GM23338 (cell line): Measurements from ENCODE around the gene NEK7. TPM values are rescaled to one million over a fixed set of nuclear protein-coding genes. Genes with fewer than 3 reads are reported as not detected.

Experiments used
- ATAC-seq: fragments of 200-7000 bp; cut with Tn5 transposase; 3 replicates; pipeline ENCODE4 v1.9.1; 2020
- DNase-seq: peaks from one replicate; pipeline ENCODE4 v3.0.0-alpha.2; 2015; ENCODE audit warnings: low spot score
- H2AFZ ChIP-seq: fragments of 200-600 bp; sonication (generic); 2 replicates; pipeline ENCODE4 v1.8.0; 2016; ENCODE audit warnings: antibody characterized with exemption, mild to moderate bottlenecking, moderate library complexity
- H3F3A ChIP-seq: fragments of 200-600 bp; sonication (generic); replicated peaks from 2 replicates; pipeline ENCODE4 v1.8.0; 2017; ENCODE audit warnings: antibody characterized with exemption, mixed run types, low read depth
- H3K27ac ChIP-seq: fragments of 200-600 bp; sonication (generic); 2 replicates; pipeline ENCODE4 v1.6.1; 2016; ENCODE audit warnings: low read depth
- H3K27me3 ChIP-seq: fragments of 200-600 bp; sonication (generic); 2 replicates; pipeline ENCODE4 v1.8.0; 2016; ENCODE audit warnings: mild to moderate bottlenecking, mixed run types, moderate library complexity; ENCODE audit not compliant: insufficient read depth
- H3K36me3 ChIP-seq: fragments of 200-600 bp; sonication (generic); 2 replicates; pipeline ENCODE4 v1.8.0; 2016; ENCODE audit warnings: mild to moderate bottlenecking; ENCODE audit not compliant: insufficient read depth
- H3K4me1 ChIP-seq: fragments of 200-600 bp; sonication (generic); 2 replicates; pipeline ENCODE4 v1.8.0; 2016; ENCODE audit warnings: mild to moderate bottlenecking, moderate library complexity; ENCODE audit not compliant: insufficient read depth
- H3K4me2 ChIP-seq: fragments of 200-600 bp; sonication (generic); 2 replicates; pipeline ENCODE4 v1.7.1; 2017; ENCODE audit warnings: mixed run types
- H3K4me3 ChIP-seq: fragments of 200-600 bp; sonication (generic); 2 replicates; pipeline ENCODE4 v1.6.1; 2016; ENCODE audit warnings: mixed run types
- H3K79me2 ChIP-seq: fragments of 200-600 bp; sonication (generic); replicated peaks from 2 replicates; pipeline ENCODE4 v1.8.0; 2017; ENCODE audit warnings: mild to moderate bottlenecking; ENCODE audit not compliant: insufficient read depth
- H3K9me2 ChIP-seq: fragments of 200-600 bp; sonication (generic); 2 replicates; pipeline ENCODE4 v1.8.0; 2017; ENCODE audit not compliant: insufficient read depth
- H4K20me1 ChIP-seq: fragments of 200-600 bp; sonication (generic); replicated peaks from 2 replicates; pipeline ENCODE4 v1.8.0; 2017; ENCODE audit warnings: mild to moderate bottlenecking; ENCODE audit not compliant: insufficient read depth
- H3K27ac Mint-ChIP-seq: 2 replicates; pipeline ENCODE4 v1.8.0; 2020; ENCODE audit warnings: inconsistent platforms, mild to moderate bottlenecking, moderate library complexity, mixed read lengths
- H3K27me3 Mint-ChIP-seq: 3 replicates; pipeline ENCODE4 v1.8.0; 2022; ENCODE audit warnings: low read depth, mild to moderate bottlenecking, moderate library complexity, mixed read lengths, inconsistent platforms; ENCODE audit not compliant: insufficient read depth, poor library complexity
- H3K36me3 Mint-ChIP-seq: 3 replicates; pipeline ENCODE4 v1.8.0; 2021; ENCODE audit warnings: low read depth, mild to moderate bottlenecking, inconsistent platforms, moderate library complexity, mixed read lengths
- H3K4me1 Mint-ChIP-seq: 3 replicates; pipeline ENCODE4 v1.8.0; 2020; ENCODE audit warnings: mild to moderate bottlenecking, inconsistent platforms, mixed read lengths
- H3K4me3 Mint-ChIP-seq: 3 replicates; pipeline ENCODE4 v1.8.0; 2021; ENCODE audit warnings: moderate library complexity, mild to moderate bottlenecking, inconsistent platforms, mixed read lengths
- H3K9me3 Mint-ChIP-seq: 3 replicates; pipeline ENCODE4 v1.8.0; 2020; ENCODE audit warnings: moderate library complexity, mild to moderate bottlenecking, inconsistent platforms, mixed read lengths
- CREB1 ChIP-seq: fragments of 250-450 bp; sonication (Bioruptor Pico); IDR thresholded peaks from 2 replicates; pipeline ENCODE4 v1.5.0; 2020; ENCODE audit warnings: low read depth, mild to moderate bottlenecking, moderate library complexity
- CTCF ChIP-seq, 2 experiments: fragments of 200-600 bp in 1 of 2; sonication (generic) in 1 of 2; conservative IDR thresholded peaks; 2 replicates each; pipeline versions ENCODE4 v1.5.1 to v1.6.1; 2016 to 2017; ENCODE audit warnings: antibody characterized with exemption in 2 of 2, low read depth in 2 of 2, mild to moderate bottlenecking in 2 of 2, moderate library complexity in 1 of 2
- EZH2 ChIP-seq: fragments of 200-600 bp; sonication (generic); IDR thresholded peaks from one replicate; pipeline ENCODE4 v1.8.0; 2017; ENCODE audit warnings: antibody characterized with exemption, mild to moderate bottlenecking, low read depth; ENCODE audit not compliant: unreplicated experiment
- JUNB ChIP-seq: IDR thresholded peaks from one replicate; pipeline ENCODE4 v1.6.1; 2016; ENCODE audit warnings: antibody characterized with exemption; ENCODE audit not compliant: unreplicated experiment
- NANOG ChIP-seq: IDR thresholded peaks from 2 replicates; pipeline ENCODE4 v1.6.1; 2016; ENCODE audit warnings: antibody characterized with exemption, borderline replicate concordance
- REST ChIP-seq: IDR thresholded peaks from one replicate; pipeline ENCODE4 v1.6.1; 2018; ENCODE audit warnings: antibody characterized with exemption; ENCODE audit not compliant: unreplicated experiment
- STAT1 ChIP-seq: IDR thresholded peaks from one replicate; pipeline ENCODE4 v1.6.1; 2016; ENCODE audit warnings: antibody characterized with exemption; ENCODE audit not compliant: unreplicated experiment
- polyA plus RNA-seq: library from polyadenylated mRNA; unstranded; fragments of >200 nt; fragmentation: Nextera tagmentation; extraction: Ambion mirVana; gene quantifications from 2 replicates; pipeline ENCODE4 v1.2.1, GENCODE V29; 2016
- total RNA-seq: library from RNA; depleted of rRNA; stranded (reverse); fragments of >200 nt; shearing (Covaris generic); gene quantifications from 2 replicates; pipeline ENCODE4 v1.2.3, GENCODE V29; 2014

Gene NEK7
- total and polyA plus RNA-seq, 2 experiments from 2014 or later = 4.8 to 15.3 TPM

GRCh38 chr1:198153103-198153502, 3.7 kb upstream of the NEK7 start (continued):
- no peak for TF ChIP-seq CREB1 (CRISPR knock-in tag)
- TF ChIP-seq CTCF (conservative IDR thresholded peaks at IDR 0.05; ENCODE audit: low read depth in 2 of 2) = no peak
- TF ChIP-seq EZH2 = no peak
- TF ChIP-seq NANOG = no peak
- TF ChIP-seq REST = no peak

GRCh38 chr1:198153804-198154203, 3.0 kb upstream of the NEK7 start:
- Histone ChIP-seq H3K36me3 (no peaks in the 10 kb centered on the region), H3K79me2 (peaks cover 8% of the 10 kb centered on the region), H3K27ac (no peak overlapping the region), H3K27me3 (no peaks in the 10 kb centered on the region), H4K20me1 (no peaks in the 10 kb centered on the region), H3K4me2 (no peak overlapping the region), H3K4me1 (peaks cover 6% of the 10 kb centered on the region; the same call in 1 of the 2 replicates), H3K9me2 (no peaks in the 10 kb centered on the region), H3K4me3 (no peak overlapping the region), H3F3A (no peaks in the 10 kb centered on the region), H2AFZ (no peak overlapping the region)
- Mint-ChIP-seq H3K4me1 (peaks cover 12% of the 10 kb centered on the region), H3K4me3 (no peak overlapping the region), H3K9me3 (no peaks in the 10 kb centered on the region), H3K36me3 (no peaks in the 10 kb centered on the region), H3K27ac (no peak overlapping the region), H3K27me3 (peaks cover 1% of the 10 kb centered on the region)
- DNase-seq = no peak
- ATAC-seq = no peak
- TF ChIP-seq REST (no peak), STAT1 (no peak), JUNB (no peak)
